GM18498 (cell line): ENCODE results near the gene CLEC1B.
"Not testable (repeated sequence)": the region's sequence is repeated elsewhere in the genome, so short reads cannot be mapped to it uniquely, and the experiment has no call there.

Experiments
- ATAC-seq: cut with Tn5 transposase; IDR thresholded peaks from one replicate; pipeline ENCODE4 v1.9.1; 2021; ENCODE audit warnings: mild to moderate bottlenecking, moderate library complexity; ENCODE audit not compliant: unreplicated experiment

Gene CLEC1B

DNA sequence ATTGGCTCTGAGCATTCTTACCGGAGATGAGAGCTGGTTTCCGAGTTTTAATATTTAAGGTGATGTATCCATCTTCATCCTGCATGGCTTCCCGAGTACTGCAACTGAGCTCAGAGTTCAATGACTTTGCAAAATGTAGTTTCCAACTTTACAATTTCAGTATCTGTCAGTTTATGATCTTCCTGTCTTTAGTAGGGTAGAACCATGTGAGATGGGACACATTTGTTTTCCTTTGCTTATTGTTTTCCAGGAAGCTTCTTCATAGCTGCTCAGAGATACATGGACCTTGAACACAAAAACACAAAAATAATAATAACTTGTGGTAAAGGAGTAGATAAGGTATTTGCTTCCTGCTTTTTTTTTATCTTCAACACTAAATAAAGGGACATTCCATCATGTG lies at the start of gene CLEC1B:
Gene CLEC1B, minus strand, starts transcription at position 106 of the 400 bp plus-strand sequence. Its CDS starts 21 bp downstream, at position 85.
- no peak for ATAC-seq

DNA sequence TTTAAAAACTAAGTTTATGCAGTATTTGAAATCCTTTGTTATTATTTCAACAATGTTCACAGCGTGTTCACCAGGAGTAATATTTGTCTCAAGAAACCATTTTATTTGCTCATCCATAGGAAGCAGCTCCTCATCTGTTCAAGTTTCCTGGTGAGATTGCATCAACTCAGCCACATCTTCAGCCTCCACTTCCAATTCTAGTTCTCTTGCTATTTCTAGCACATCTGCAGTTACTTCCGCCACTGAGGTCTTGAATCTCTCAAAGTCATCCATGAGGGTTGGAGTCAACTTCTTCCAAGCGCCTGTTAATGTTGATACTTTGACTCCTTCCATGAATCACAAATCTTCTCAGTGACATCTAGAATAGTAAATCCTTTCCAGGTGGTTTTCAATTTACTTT lies 49.6 kb upstream of the CLEC1B start:
- no peak for ATAC-seq

DNA sequence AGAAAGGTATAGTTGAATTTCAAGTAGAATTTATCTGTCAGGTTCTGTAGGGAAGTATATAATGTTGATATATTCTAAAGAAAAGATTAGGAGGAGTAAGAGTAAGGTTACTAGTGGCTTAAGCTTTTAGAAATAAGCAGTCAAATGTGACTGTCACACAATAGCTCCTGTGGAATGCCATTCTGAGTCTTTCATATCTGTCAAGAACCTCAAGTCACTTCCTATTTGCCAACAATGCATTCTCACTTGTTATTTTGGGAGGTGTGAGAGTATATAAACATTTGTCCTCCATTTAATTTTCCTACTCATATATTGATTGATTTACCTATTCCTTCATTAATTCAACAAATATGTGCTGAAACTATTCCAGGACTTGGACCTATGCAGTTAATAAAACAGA lies 43.2 kb upstream of the CLEC1B start:
- ATAC-seq, result no peak

DNA sequence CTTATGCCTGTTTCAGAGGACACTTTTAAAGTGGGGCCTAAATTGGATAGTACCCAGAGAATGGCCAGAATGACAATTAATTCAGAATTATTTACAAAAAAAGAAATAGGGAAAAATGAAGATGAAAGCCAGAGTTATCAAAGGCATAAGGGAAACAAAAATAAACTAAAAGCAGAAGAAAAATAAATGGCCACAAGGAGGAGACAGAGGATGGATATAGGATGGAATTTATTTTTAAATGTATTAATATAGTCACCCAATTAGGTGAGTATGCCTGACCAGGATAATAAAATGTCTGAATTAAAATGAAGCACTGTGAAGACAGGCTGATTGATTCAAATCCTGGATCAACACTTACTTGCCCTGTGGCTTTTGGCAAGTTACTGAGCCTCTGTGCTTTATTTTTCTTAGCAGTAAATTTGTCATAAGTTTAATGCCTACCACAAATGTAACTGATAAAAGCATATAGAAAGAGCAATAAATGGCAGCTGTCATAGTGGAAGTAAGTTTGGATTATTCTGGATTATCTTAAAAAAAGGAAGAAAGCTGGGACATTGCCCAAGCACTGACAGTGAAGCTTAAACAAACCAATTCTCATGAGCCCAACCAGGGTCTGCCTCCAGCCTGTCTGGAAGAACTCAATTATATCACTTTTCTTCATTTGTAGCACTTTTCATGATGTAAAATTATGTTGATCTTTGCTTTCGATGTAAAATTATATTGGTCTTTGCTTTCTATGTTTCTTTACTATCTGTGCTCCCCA lies 35.0 kb upstream of the CLEC1B start:
- ATAC-seq, result no peak

DNA sequence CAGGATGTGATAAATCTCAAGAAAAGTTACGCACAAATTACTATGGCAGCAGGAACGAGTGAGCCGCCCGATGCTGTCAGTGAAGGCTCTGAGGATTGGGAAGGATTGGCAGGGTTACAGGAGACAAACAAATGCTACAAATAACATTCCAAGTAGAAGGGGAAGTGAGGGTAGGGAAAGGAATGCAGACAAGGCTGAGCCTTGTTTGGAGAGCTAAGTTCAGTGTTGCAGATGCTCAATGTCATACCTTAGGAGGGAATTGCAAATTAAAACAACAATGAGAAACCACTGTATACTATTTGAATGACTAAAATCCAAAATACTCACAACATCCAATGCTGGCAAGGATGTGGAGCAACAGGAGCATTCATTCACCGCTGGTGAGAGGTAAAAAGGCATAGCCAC lies 32.9 kb upstream of the CLEC1B start:
- no peak for ATAC-seq

DNA sequence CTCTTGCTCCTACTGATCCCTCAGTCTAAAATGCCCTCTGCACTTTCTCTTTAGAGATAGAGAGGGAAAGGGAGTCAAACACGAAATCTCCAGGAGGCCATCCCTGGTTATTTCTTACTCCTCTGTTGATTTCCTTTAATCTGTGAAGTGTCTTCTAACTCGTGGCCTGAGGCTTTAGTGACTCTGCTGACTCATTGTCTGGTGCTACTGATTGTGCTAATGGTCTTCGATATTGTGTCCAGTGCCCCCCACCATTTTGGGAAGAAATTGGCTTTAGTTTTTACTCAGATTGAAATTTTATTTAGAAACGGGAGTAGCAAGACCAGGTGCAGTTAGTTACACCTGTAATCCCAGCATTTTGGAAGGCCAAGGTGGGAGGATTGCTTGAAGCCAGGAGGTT lies 32.4 kb upstream of the CLEC1B start:
- no peak for ATAC-seq

DNA sequence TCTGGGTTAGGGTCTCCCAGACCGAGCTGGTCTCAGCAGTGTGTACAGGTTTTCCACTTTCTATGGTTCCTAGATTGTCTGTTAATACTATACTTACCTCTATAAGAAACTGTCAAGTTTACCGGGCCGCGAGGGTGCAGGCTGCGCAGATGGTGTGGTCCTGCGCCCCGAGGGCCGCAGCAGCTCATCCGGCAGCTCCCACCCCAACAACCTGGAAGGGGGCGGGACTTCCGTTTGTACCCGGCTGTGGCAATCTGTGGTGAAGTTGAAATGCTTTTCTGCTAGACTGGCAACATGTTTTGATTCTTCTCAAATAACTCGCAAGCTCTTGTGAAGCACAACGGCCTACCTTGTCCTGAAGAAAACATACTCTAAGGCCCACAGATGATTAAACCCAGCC lies 31.5 kb upstream of the CLEC1B start, which contains the start of gene CLEC9A:
Gene CLEC9A, plus strand, starts transcription at position 237 of the 400 bp plus-strand sequence. CDS start 22,006 bp downstream, outside the sequence.
- no peak for ATAC-seq

DNA sequence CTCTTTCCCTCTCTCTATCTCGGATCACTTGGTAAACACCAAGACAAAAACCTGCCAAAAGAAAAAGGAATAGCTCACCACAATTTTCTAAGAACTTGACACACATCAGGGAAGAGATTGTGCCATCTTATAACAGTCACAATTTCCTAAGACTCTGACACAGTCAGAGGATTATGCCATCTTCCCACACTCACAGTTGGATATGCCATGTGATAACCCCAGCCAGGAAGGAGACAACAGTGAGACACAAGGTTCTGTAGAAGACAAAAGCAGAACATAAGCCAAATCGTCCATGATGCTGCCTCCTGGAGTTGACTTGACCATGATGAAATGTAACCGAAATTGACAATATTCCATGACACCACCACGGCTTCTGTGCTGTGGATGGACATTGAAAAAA lies 28.8 kb upstream of the CLEC1B start:
- no peak for ATAC-seq

DNA sequence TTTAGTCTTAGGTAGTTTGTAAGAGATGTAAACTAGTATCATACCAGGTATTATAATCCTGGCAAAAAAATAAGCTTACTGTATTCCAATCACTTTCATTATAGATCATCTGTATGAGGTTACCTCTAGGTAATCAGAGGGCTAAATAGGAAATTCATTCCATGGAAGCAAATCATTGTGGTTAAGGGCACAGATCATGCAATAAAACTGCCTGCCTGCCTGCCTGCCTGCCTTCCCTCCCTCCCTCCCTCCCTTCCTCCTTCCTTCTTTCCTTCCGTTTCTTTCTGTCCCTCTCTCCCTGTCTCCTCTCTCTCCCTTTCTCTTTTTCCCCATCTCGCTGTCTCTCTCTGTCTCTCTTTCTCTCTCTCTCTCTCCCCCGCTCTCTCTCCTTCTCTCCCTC lies 28.4 kb upstream of the CLEC1B start:
- no peak for ATAC-seq

DNA sequence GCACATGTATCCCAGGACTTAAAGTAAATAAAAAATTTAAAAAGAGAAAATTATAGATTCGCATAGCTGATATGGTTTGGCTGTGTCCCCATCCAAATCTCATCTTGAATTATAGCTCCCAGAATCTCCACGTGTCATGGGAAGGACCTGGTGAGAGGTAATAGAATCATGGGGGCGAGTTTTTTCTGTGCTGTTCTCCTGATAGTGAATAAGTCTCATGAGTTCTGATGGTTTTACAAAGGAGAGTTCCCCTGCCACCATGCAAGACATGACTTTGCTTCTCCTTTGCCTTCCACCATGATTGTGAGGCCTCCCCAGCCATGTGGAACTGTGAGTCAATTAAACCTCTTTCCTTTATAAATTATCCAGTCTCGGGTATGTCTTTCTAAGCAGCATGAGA lies 27.7 kb upstream of the CLEC1B start:
- ATAC-seq, result not testable (repeated sequence)

DNA sequence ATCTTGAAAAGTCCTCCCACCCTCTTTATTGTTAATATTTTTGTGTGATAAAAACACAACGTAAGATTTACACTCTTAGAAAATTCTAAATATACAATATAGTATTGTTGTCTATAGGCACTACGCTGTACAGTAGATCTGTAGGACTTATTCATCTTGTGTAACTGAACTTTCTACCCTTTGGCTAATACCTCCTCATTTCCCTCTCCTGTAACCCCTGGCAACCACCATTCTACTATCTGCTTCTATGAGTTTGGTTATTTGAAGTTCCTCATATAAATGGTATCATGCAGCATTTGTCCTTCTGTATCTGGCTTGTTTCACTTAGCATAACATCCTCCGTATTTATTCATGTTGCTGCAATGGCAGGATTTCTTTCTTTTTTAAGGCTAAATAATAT lies 26.3 kb upstream of the CLEC1B start:
- no peak for ATAC-seq

DNA sequence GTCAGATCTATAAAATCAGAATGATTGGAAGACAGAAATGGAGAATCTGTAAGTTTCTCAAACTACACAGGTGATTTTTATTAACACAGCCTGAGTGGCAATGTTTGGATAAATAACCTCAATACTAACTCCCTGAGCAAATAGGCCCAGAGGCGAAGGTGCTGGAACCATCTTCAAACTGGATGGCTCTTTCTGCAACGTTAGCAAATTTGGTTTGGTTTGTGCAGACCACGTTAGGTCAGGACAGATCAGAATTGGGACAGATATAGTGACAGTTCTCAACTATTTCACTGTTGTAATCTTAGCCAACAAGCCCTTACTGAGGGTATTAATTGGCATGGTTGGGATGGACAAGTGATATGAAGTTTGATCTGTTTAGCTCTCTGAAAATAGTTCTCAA lies 22.4 kb upstream of the CLEC1B start:
- no peak for ATAC-seq

DNA sequence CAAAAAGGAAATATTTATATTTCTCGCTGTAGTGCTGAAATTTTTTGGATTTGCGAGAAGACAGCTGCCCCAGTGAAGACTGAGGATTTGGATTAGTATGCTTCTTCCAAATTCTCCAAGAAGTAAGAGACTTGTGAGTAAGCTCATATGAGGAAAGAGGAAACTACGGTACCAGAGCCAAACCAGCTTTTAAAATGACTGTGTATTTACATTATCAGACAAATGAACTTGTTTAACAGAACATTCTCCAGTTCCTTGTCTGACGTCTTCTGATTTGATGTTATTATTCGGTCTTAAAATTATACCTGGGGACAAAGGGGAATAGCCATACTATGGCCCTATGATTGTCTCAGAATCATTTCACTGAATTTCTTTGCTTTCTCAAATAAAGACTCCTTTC lies 19.5 kb upstream of the CLEC1B start:
- ATAC-seq, result no peak

DNA sequence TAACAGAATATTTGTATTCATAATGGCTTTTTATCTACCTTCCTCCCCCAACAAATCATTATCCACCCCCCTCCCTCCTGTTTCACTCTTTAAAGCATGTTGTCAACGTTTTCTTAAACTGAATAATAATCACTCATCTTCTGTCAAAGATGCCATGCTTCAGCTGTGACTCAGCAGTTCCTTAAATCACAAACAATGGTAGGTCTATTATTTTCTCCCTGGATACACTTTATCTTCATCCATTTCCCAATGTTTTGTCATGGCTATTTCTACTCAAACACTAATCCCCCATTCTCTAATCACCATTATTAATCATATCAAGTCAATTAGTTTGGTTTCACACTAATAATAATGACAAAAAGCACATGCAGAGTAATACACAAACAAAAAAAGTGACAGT lies 18.0 kb upstream of the CLEC1B start:
- no peak for ATAC-seq

DNA sequence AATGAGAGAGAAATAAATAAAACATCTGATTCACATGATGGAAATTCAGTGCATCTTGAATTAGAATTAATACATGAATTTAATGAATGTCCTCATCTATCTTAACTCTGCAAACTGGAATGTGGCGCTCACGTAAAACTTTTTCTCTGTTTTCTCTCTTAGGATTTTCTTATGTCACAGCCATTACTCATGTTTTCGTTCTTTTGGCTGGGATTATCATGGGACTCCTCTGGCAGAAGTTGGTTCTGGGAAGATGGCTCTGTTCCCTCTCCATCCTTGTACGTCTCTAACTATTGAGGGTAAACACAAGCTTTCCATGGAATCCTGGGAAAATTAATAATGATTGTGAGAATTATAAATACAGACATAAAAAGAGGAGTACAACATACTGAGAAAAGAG lies 16.5 kb upstream of the CLEC1B start:
- no peak for ATAC-seq

DNA sequence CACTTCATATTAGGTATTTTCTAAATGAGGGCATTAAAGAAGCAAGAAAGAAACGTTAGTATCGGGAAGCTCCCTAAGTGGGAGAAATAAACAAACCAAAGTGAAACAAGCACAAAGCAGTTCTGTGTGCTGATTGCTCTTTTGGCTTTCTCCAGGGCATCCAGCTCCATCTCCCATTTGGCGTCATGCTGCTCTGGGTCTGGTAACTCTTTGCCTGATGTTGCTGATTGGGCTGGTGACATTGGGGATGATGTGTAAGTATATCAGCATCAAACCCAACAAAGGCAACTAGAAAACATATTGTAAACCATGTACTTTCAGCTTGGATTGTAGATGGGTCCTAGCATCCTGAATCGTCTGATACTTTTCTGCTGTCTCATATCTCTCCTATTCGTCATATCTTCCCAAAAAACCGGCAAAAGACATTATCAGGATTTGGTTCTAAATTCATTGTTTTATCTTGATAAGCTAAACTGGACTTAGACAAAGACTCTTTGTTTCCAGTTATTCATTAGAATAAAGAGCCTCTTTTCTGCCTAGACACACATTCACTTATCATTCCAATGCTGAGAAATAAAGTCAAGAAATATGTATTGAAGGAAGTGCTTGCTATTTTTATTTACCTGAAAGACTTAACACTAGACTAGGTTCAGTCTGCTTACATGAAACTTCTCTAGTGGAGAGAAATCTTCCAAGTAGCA lies 13.9 kb upstream of the CLEC1B start:
- no peak for ATAC-seq

DNA sequence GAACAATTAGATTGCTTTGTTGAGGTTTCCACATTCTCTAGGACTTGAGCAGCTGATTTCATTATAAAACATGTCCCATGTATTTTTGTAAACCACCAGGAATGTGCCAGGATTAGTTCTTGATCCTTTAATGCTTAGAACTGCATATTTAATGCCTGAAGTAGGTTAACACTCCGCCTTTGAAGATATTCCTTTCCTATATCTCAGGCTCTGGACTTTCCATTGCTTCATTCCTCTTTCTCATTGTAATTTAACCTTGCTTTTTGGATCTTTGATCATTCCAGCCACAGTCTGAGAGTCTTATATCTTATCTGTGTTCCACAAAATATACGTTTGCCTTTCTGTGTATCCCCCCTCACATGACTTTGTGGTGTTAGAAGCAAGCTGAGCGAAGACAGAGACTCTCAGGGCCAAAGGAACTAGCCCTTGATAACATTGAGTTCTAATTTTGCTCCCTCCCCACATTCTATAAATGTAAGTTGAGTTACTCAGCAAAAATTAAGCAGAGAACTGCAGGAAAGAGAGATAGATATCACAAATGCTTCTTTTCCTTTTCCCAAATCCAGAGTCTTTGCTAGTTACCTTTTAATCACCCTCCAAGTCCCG lies 2.4 kb upstream of the CLEC1B start:
- ATAC-seq, result no peak

DNA sequence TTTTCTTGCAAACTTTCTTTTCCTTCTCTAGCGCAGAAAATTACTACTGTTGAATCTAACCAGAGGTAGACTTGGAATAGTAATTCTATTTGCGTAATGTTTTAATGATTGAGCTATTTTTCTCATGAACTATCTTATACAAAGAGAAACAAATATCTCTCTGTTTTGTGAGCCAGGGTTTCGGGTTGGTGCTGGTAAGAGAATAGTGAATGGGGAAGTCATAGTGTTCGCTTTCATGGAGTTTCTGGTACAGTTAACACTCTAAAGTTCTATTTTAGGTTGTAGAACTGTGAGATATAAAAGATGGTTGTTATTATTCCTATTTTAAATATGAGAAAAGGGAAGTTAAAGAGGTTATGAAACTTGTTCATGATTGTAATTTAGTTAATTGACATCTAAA lies 6.6 kb downstream of the CLEC1B start:
- no peak for ATAC-seq

DNA sequence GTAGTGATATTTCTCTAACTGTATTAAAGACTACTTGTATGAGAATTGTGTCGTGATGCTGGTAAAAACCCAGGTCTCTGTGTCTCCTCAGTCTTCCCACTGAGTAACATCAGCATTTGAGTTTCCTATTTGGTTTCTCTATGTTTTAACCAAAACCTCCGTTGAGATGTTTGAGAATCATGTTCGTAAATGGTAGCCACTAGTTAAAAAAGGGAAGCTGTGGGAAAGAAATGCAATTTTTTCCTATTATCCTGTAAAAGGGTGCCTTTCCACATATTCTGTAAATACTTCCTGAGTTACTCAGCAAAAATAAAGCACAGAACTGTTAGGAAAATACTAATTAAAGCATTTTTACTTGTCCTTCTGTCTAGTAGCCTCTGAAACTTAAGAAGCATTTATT lies 7.0 kb downstream of the CLEC1B start:
- no peak for ATAC-seq

DNA sequence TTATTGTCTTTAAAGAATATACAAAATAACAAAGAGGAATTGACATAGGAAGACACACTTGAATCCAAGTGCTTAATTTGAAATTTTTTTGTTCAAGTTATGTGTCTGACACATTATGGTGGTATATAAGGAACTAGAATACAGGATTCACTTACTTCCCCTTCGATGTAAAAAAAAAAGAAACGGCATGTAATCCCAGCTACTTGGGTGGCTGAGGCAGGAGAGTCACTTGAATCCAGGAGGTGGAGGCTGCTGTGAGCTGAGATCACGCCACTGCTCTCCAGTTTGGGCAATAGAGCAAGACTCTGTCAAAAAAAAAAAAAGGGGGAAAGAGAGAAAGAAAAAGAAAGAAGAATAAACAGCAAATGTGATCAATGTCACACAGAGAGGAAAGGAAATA lies 18.8 kb downstream of the CLEC1B start:
- no peak for ATAC-seq

DNA sequence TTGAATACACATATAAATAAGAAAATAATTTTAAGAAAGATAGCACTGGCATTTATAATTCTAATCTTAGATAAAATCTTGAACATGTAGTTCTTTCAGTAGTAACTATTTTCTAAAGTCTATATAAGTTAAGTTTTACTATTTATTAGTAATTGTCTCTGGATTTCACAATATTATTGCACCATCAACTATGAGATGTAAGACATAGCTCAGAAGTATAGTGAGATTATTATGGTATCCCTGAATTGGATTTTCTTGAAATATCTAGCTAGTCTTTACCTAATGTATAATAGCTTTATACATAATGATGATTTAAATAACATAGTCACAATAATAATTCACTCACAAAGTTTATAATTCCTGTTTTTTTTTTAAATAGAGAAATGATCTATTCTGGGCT lies 21.0 kb downstream of the CLEC1B start:
- ATAC-seq, result no peak

DNA sequence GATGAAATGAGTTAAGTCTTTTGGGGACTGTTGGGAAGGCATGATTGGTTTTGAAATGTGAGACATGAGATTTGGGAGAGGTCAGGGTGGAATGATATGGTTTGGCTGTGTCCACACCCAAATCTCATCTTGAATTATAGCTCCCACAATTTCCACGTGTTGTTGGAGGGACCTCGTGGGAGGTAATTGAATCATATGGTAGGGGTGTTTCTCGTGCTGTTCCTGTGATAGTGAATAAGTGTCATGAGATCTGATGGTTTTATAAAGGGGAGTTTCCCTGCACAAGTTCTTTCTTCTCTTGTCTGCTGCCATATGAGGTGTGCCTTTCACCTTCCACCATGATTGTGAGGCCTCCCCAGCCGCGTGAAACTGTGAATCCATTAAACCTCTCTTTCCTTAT lies 22.3 kb downstream of the CLEC1B start:
- not testable (repeated sequence) for ATAC-seq
